GF-D8 (cell line): ENCODE measurements around the gene PIP5K1C.

ENCODE experiments used
- DNase-seq: peaks from one replicate; lab custom pipeline; 2025; lab: John Stamatoyannopoulos, UW

Gene PIP5K1C

GRCh38 chr19:3625996-3626472, 74.2 kb downstream of the PIP5K1C start:
- DNase-seq, result no peak

- no peak for DNase-seq
These were observed 76.6 kb downstream of the PIP5K1C start for GRCh38 chr19:3623716-3624115.

GRCh38 chr19:3622224-3622623, 78.0 kb downstream of the PIP5K1C start:
- DNase-seq, result no peak

- DNase-seq, result no peak
These were observed 78.6 kb downstream of the PIP5K1C start for GRCh38 chr19:3621689-3622088.

GRCh38 chr19:3620817-3621547, 79.3 kb downstream of the PIP5K1C start:
- no peak for DNase-seq

- DNase-seq, result no peak
These were observed 80.0 kb downstream of the PIP5K1C start for GRCh38 chr19:3620145-3620816.

- no peak for DNase-seq
These were observed 80.6 kb downstream of the PIP5K1C start for GRCh38 chr19:3619631-3620012.

- no peak for DNase-seq
These were observed 81.2 kb downstream of the PIP5K1C start for GRCh38 chr19:3618811-3619630.

- DNase-seq, result no peak
These were observed 82.0 kb downstream of the PIP5K1C start for GRCh38 chr19:3618144-3618810.

- no peak for DNase-seq
These were observed 82.8 kb downstream of the PIP5K1C start for GRCh38 chr19:3617463-3617862.

- no peak for DNase-seq
These were observed 84.6 kb downstream of the PIP5K1C start for GRCh38 chr19:3615524-3616135.

- no peak for DNase-seq
These were observed 85.3 kb downstream of the PIP5K1C start for GRCh38 chr19:3614858-3615505.

GRCh38 chr19:3613818-3614661, 86.2 kb downstream of the PIP5K1C start:
- no peak for DNase-seq

- DNase-seq, result no peak
These were observed 87.1 kb downstream of the PIP5K1C start for GRCh38 chr19:3612901-3613741.

GRCh38 chr19:3612330-3612729, 87.9 kb downstream of the PIP5K1C start:
- DNase-seq, result no peak

- DNase-seq, result no peak
These were observed 88.4 kb downstream of the PIP5K1C start for GRCh38 chr19:3611841-3612240.

- no peak for DNase-seq
These were observed 89.2 kb downstream of the PIP5K1C start for GRCh38 chr19:3610745-3611717.
